ENCODE measurements around the gene RTN3. TPM values are rescaled to one million over a fixed set of nuclear protein-coding genes. Genes with fewer than 3 reads are reported as not detected.
A peak's percentile ranks its signal among the peaks of the same experiment; 100 is the strongest.

The RTN3 gene
- total and polyA plus RNA-seq, 2 donors (not counting 1 experiment from before 2014, with no cell fraction given): 10.1 to 24.9 TPM

GRCh38 chr11:63763496-63764339 lies 82.4 kb downstream of the RTN3 start:
- peaks cover 12% of the 10 kb centered on the region for H3K79me2 ChIP-seq (ENCODE audit: control insufficient read depth, insufficient read depth, low read length)
- no peaks in the 10 kb centered on the region for H3K9me3 ChIP-seq (ENCODE audit: control extremely low read depth in 1 of 3, control insufficient read depth in 2 of 3, insufficient read depth in 1 of 3, low read length in 2 of 3)
- H3K4me1 ChIP-seq (ENCODE audit: control insufficient read depth in 2 of 2, insufficient read depth in 2 of 2, low read length in 2 of 2): peaks cover 6 to 12% of the 10 kb centered on the region in 2 donors
- no peak overlapping the region for H2AFZ ChIP-seq (ENCODE audit: insufficient read depth, low read depth, low read length, poor library complexity, severe bottlenecking)
- 98% methylated on average over 75 of the region's 82 CpGs for WGBS (ENCODE audit: insufficient coverage)
- no peaks in the 10 kb centered on the region for H3K27me3 ChIP-seq (replicated peaks in 1 of 4; ENCODE audit: control extremely low read depth in 1 of 4, control insufficient read depth in 3 of 4, insufficient read depth in 4 of 4, low read length in 3 of 4)
- ATAC-seq (ENCODE audit: low read depth) (no peak), DNase-seq (peak; percentile 24)
- ChIA-PET POLR2A (no interaction called here), CTCF (no interaction called here)
- intact Hi-C loops (cut with micrococcal nuclease): no loop called here
- no peak overlapping the region for H3K4me2 ChIP-seq (replicated peaks; ENCODE audit: low read depth, low read length, poor library complexity, severe bottlenecking)
- Mint-ChIP-seq H3K27ac (no peak overlapping the region), H3K4me3 (no peak overlapping the region), H3K9me3 (ENCODE audit: insufficient read depth) (no peaks in the 10 kb centered on the region), H3K27me3 (no peaks in the 10 kb centered on the region), H3K4me1 (peaks cover 10% of the 10 kb centered on the region)
- H4K20me1 ChIP-seq (ENCODE audit: control insufficient read depth, insufficient read depth, low read length, poor library complexity, severe bottlenecking): peaks cover 18% of the 10 kb centered on the region
- no peak overlapping the region for H3K9ac ChIP-seq (ENCODE audit: low read length)
- H3K36me3 ChIP-seq (replicated peaks in 1 of 2; ENCODE audit: control extremely low read depth in 1 of 2, control insufficient read depth in 1 of 2, extremely low read depth in 1 of 2, insufficient read depth in 2 of 2, low read length in 1 of 2): peaks cover 0 to 2% of the 10 kb centered on the region in 2 experiments
- no peak for TF ChIP-seq EZH2 (IDR thresholded peaks at IDR 0.05; ENCODE audit: borderline replicate concordance, insufficient read depth, low read depth, low read length, poor library complexity, severe bottlenecking)
- TF ChIP-seq, protein P1, sequence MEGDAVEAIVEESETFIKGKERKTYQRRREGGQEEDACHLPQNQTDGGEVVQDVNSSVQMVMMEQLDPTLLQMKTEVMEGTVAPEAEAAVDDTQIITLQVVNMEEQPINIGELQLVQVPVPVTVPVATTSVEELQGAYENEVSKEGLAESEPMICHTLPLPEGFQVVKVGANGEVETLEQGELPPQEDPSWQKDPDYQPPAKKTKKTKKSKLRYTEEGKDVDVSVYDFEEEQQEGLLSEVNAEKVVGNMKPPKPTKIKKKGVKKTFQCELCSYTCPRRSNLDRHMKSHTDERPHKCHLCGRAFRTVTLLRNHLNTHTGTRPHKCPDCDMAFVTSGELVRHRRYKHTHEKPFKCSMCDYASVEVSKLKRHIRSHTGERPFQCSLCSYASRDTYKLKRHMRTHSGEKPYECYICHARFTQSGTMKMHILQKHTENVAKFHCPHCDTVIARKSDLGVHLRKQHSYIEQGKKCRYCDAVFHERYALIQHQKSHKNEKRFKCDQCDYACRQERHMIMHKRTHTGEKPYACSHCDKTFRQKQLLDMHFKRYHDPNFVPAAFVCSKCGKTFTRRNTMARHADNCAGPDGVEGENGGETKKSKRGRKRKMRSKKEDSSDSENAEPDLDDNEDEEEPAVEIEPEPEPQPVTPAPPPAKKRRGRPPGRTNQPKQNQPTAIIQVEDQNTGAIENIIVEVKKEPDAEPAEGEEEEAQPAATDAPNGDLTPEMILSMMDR (IDR thresholded peaks at IDR 0.05): no peak
- no peak overlapping the region for H3K27ac ChIP-seq (ENCODE audit: low read length in 2 of 2)
- no peak overlapping the region for H3K4me3 ChIP-seq (ENCODE audit: control extremely low read depth in 1 of 5, extremely low read depth in 1 of 5, insufficient read depth in 1 of 5, low read depth in 2 of 5, low read length in 4 of 5)

- no peak for ATAC-seq (ENCODE audit: low read depth)
- WGBS (ENCODE audit: insufficient coverage): 98% methylated on average over 9 of the region's 23 CpGs
- H3K9ac ChIP-seq (ENCODE audit: low read length): no peak overlapping the region
- Mint-ChIP-seq H3K4me3 (no peak overlapping the region), H3K27ac (no peak overlapping the region), H3K9me3 (ENCODE audit: insufficient read depth) (no peaks in the 10 kb centered on the region), H3K27me3 (no peaks in the 10 kb centered on the region), H3K4me1 (peaks cover 10% of the 10 kb centered on the region)
- no peaks in the 10 kb centered on the region for H3K9me3 ChIP-seq (ENCODE audit: control extremely low read depth in 1 of 3, control insufficient read depth in 2 of 3, insufficient read depth in 1 of 3, low read length in 2 of 3)
- H2AFZ ChIP-seq (ENCODE audit: insufficient read depth, low read depth, low read length, poor library complexity, severe bottlenecking): no peak overlapping the region
- peaks cover 0 to 2% of the 10 kb centered on the region in 2 experiments for H3K36me3 ChIP-seq (replicated peaks in 1 of 2; ENCODE audit: control extremely low read depth in 1 of 2, control insufficient read depth in 1 of 2, extremely low read depth in 1 of 2, insufficient read depth in 2 of 2, low read length in 1 of 2)
- DNase-seq: no peak
- no peak overlapping the region for H3K27ac ChIP-seq (ENCODE audit: low read length in 2 of 2)
- H3K4me1 ChIP-seq (ENCODE audit: control insufficient read depth in 2 of 2, insufficient read depth in 2 of 2, low read length in 2 of 2): peaks cover 7 to 14% of the 10 kb centered on the region in 2 donors
- H3K4me2 ChIP-seq (replicated peaks; ENCODE audit: low read depth, low read length, poor library complexity, severe bottlenecking): no peak overlapping the region
- peaks cover 0 to 1% (median 0%) of the 10 kb centered on the region in 4 experiments for H3K27me3 ChIP-seq (replicated peaks in 1 of 4; ENCODE audit: control extremely low read depth in 1 of 4, control insufficient read depth in 3 of 4, insufficient read depth in 4 of 4, low read length in 3 of 4)
- no peak overlapping the region for H3K4me3 ChIP-seq (ENCODE audit: control extremely low read depth in 1 of 5, extremely low read depth in 1 of 5, insufficient read depth in 1 of 5, low read depth in 2 of 5, low read length in 4 of 5)
- POLR2A ChIA-PET: no interaction called here
- peaks cover 12% of the 10 kb centered on the region for H3K79me2 ChIP-seq (ENCODE audit: control insufficient read depth, insufficient read depth, low read length)
- H4K20me1 ChIP-seq (ENCODE audit: control insufficient read depth, insufficient read depth, low read length, poor library complexity, severe bottlenecking): peaks cover 18% of the 10 kb centered on the region
- TF ChIP-seq, protein P1 (IDR thresholded peaks at IDR 0.05): no peak
- TF ChIP-seq EZH2 (IDR thresholded peaks at IDR 0.05; ENCODE audit: borderline replicate concordance, insufficient read depth, low read depth, low read length, poor library complexity, severe bottlenecking): no peak
- CTCF ChIA-PET: no interaction called here
- intact Hi-C loops (cut with micrococcal nuclease): no loop called here
These were observed 83.0 kb downstream of the RTN3 start for GRCh38 chr11:63764340-63764678.

Data from B cell (primary cell).